ENCODE measurements around the gene TMF1. TPM values are rescaled to one million over a fixed set of nuclear protein-coding genes. Genes with fewer than 3 reads are reported as not detected.

Gene TMF1
- total RNA-seq, 1 donor from 2014 or later = 37.7 TPM

DNA sequence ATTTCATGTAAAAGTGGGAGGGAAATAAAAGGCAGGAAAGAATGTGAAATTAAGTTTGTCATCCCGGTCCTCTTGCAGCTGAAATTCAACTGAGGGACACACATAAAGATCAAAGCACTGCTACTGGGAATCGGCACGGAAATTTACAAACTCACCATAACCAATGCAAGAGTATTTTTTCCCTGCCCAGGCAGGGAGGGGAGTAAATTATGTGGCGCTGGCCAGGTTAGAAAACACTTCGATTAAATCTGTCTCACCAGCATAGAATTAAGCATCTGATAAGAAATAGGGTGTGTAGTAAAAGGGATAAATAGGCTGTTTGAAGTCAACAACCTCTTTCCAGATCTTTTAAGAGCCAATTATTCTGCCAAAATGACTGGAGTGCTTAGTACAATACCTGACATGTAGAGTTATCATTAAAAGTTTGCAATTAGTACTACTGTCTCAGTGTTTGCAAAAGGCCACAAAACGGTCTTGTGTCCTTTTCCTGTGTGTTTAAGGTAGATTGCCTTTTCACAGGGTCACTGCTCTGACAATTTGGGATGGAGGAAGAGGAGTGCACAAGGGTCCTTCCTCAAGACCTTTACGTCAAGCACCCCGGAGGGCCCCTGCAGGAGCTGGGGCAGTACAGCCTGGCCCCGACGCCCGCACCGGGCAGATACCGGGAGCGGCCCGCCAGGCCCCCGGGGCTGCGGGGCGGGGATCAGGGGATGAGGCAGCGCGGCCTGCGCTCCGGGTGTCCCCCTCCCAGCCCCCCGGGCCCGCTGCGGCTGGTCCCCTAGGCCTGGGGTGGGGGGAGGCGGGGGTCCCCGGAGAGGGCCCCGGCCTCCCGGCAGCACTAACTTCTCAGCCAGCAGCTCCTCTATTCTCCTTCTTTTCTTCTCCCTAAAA, 27.4 kb upstream of the TMF1 start:
- DNase-seq (ENCODE audit: low spot score) = no peak
- H3K4me1 Mint-ChIP-seq (ENCODE audit: low read depth) = peaks cover 63% of the 10 kb centered on the region
- peak overlapping the region; percentile 78 for H3K4me3 Mint-ChIP-seq (ENCODE audit: unreplicated experiment)
- peak overlapping the region; percentile 34 for H3K27ac Mint-ChIP-seq (ENCODE audit: unreplicated experiment)
- no peaks in the 10 kb centered on the region for H3K9me3 Mint-ChIP-seq (ENCODE audit: low read depth)
- H3K36me3 Mint-ChIP-seq (ENCODE audit: low read depth) = peaks cover 2% of the 10 kb centered on the region
- H3K27me3 Mint-ChIP-seq (ENCODE audit: low read depth) = no peaks in the 10 kb centered on the region
- TF ChIP-seq, protein P1, sequence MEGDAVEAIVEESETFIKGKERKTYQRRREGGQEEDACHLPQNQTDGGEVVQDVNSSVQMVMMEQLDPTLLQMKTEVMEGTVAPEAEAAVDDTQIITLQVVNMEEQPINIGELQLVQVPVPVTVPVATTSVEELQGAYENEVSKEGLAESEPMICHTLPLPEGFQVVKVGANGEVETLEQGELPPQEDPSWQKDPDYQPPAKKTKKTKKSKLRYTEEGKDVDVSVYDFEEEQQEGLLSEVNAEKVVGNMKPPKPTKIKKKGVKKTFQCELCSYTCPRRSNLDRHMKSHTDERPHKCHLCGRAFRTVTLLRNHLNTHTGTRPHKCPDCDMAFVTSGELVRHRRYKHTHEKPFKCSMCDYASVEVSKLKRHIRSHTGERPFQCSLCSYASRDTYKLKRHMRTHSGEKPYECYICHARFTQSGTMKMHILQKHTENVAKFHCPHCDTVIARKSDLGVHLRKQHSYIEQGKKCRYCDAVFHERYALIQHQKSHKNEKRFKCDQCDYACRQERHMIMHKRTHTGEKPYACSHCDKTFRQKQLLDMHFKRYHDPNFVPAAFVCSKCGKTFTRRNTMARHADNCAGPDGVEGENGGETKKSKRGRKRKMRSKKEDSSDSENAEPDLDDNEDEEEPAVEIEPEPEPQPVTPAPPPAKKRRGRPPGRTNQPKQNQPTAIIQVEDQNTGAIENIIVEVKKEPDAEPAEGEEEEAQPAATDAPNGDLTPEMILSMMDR (IDR thresholded peaks at IDR 0.05) = no peak

DNA sequence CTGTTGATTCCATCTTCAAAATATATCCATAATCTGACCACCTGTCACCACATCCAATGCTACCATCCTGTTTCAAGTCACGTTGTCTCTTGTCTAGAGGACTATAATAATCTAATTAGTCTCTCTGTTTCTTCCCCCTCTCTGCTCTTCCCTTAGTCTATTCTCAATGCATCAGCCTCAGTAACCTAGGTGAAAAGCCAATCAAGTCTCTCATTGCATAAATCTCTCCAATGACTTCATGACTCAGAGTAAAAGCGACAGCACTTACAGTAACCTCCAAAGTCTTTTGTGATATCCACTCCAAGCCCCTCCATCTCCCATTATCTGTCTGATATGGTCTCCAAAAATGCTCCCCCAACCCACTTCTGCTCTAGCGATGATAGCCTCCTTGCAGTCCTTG, 20.8 kb upstream of the TMF1 start:
- no peak for DNase-seq (ENCODE audit: low spot score)
- Mint-ChIP-seq H3K9me3 (ENCODE audit: low read depth) (no peaks in the 10 kb centered on the region), H3K4me1 (ENCODE audit: low read depth) (peaks cover 7% of the 10 kb centered on the region), H3K27me3 (ENCODE audit: low read depth) (no peaks in the 10 kb centered on the region), H3K27ac (ENCODE audit: unreplicated experiment) (no peak overlapping the region), H3K36me3 (ENCODE audit: low read depth) (peaks cover 19% of the 10 kb centered on the region), H3K4me3 (ENCODE audit: unreplicated experiment) (no peak overlapping the region)
- TF ChIP-seq, protein P1 (IDR thresholded peaks at IDR 0.05) = no peak

DNA sequence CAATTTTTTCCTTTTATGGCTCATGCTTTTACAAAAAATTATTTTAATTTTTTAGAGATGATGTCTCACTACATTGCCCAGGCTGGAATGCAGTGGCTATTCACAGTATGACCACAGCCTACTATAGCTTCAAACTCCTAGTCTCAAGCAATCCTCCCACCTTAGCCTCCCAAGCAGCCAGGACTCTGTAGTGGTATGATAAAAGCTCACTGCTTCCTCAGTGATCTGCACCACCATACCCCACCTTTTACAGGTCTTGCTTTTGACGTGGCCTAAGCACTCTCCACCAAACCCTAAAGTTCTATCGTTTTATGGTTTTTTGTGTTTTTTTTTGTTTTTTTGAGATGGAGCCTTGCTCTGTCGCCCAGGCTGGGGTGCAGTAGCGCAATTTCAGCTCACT, 14.0 kb upstream of the TMF1 start:
- Mint-ChIP-seq H3K27ac (ENCODE audit: unreplicated experiment) (no peak overlapping the region), H3K9me3 (ENCODE audit: low read depth) (no peaks in the 10 kb centered on the region), H3K4me3 (ENCODE audit: unreplicated experiment) (no peak overlapping the region), H3K4me1 (ENCODE audit: low read depth) (peaks cover 14% of the 10 kb centered on the region), H3K27me3 (ENCODE audit: low read depth) (no peaks in the 10 kb centered on the region), H3K36me3 (ENCODE audit: low read depth) (peaks cover 11% of the 10 kb centered on the region)
- no peak for DNase-seq (ENCODE audit: low spot score)
- TF ChIP-seq, protein P1 (IDR thresholded peaks at IDR 0.05) = no peak

DNA sequence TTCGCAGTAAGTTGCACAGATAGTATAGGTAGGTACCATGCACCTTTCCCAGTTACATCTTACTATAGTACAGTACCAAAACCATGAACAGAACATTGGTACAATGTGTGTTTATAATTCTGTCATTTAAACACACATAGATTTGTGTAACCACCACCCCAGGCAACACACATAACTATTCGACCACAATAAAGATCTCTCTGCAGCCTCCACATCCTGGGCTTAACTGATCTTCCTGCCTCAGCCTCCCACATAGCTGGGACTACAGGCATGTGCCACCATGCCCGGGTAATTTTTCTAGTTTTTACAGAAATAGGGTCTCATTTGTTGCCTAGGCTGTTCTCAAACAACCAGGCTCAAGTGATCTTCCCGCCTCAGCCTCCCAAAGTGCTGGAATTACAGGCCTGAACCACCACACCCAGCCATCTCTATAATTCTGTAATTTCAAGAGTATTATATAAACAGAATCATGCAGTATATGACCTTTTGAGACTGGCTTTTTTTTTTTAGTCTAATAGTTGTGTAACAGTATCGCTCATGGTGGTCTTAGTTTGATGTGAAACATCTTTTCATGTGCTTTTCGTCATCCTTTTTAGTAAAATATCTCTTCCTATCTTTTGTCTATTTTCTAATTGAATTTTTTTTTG, 13.3 kb upstream of the TMF1 start:
- DNase-seq (ENCODE audit: low spot score) = no peak
- no peak overlapping the region for H3K4me3 Mint-ChIP-seq (ENCODE audit: unreplicated experiment)
- H3K27me3 Mint-ChIP-seq (ENCODE audit: low read depth) = no peaks in the 10 kb centered on the region
- no peaks in the 10 kb centered on the region for H3K9me3 Mint-ChIP-seq (ENCODE audit: low read depth)
- peaks cover 14% of the 10 kb centered on the region for H3K4me1 Mint-ChIP-seq (ENCODE audit: low read depth)
- H3K27ac Mint-ChIP-seq (ENCODE audit: unreplicated experiment) = peak overlapping the region; percentile 59
- peaks cover 11% of the 10 kb centered on the region for H3K36me3 Mint-ChIP-seq (ENCODE audit: low read depth)
- TF ChIP-seq, protein P1 (IDR thresholded peaks at IDR 0.05) = no peak

DNA sequence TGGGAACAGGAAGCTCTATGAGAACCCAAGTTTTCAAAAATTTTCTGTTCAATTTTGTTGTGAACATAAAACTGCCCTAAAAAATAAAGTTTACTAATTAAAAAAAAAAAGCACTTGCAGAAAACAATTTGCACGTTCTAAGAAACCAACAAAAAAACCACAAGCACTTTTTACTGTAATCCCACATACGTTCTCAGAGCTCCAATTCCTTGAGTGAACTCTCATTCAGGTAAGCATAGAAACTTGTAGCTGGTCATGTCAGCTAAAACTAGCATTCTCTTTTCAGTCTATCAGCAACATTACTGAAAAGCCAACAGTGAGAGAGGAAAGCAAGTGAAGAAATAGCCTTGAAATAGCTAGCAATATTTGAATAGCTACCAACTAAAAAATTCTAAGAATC, 11.5 kb upstream of the TMF1 start:
- Mint-ChIP-seq H3K36me3 (ENCODE audit: low read depth) (peaks cover 22% of the 10 kb centered on the region), H3K27ac (ENCODE audit: unreplicated experiment) (no peak overlapping the region), H3K9me3 (ENCODE audit: low read depth) (no peaks in the 10 kb centered on the region), H3K4me1 (ENCODE audit: low read depth) (peaks cover 14% of the 10 kb centered on the region), H3K4me3 (ENCODE audit: unreplicated experiment) (no peak overlapping the region), H3K27me3 (ENCODE audit: low read depth) (no peaks in the 10 kb centered on the region)
- no peak for DNase-seq (ENCODE audit: low spot score)
- TF ChIP-seq, protein P1 (IDR thresholded peaks at IDR 0.05) = no peak

Data from chondrocyte (in vitro differentiated cells).